ELR (cell line): Measurements from ENCODE around the gene TAF4.
A peak's percentile ranks its signal among the peaks of the same experiment; 100 is the strongest.

Experiments used
- DNase-seq: peaks from one replicate; pipeline ENCODE4 v3.0.0-alpha.2; 2015; ENCODE audit warnings: low read depth

The TAF4 gene

DNA sequence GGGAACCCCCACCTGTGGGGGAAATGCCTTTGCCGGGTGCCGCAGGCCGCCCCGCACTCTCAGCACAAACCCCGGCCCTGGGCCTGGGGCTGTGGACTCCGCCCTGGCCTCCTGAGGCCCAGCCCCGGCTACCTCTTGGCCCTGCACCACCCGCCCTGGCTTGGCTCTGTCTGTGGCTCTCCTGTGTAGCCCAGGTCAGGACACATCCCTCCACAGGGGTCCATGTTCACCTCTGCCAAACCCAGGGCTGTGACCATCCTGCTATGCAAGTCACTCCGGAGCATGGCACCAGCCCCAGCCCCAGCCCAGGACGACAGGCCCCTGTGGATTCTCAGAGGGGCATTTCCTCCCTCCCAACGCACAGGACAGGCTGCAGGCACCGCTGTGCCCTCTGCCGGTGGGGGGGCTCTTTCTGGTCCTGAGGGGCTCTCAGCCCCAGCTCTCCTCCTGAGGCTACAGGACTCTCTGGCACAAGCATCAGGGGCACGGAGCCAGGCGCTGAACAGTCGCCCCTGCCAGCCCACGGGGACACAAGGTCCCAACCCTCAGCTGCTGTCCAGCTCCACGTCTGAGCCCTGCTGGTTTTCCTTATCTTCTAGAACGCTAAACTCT, 45.7 kb downstream of the TAF4 start:
- no peak for DNase-seq

DNA sequence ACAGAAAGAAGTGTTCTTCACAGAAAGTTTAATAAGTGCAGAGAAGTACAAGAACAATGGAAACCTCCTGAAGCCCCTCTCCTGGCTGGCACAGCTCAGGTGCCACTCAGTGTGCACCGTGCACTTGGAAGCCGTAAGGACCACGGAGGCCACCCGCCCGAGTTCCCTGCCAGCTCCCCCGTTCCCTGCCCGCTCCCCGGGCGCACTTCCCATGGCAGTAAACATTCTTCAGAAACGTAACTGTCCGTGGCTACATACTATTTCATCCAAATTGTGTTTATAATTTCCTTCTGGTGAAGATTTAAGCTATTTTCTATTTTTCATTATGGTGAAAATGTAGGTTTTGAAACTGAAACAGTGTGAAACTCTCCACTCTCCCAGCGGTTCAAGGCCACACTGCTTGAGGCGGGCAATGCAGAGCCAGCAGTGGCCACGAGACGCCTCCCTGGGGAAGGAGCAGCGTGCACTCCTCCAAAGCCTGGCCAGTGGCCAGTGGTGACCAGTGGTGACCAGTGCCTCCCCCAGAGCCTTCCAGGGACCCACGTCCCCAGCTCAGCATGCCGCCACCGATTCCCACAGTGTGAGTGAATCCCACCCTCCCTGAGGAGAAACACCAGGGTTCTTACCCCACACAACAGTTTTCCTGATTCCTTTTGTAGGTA, 46.4 kb downstream of the TAF4 start:
- DNase-seq, result no peak

DNA sequence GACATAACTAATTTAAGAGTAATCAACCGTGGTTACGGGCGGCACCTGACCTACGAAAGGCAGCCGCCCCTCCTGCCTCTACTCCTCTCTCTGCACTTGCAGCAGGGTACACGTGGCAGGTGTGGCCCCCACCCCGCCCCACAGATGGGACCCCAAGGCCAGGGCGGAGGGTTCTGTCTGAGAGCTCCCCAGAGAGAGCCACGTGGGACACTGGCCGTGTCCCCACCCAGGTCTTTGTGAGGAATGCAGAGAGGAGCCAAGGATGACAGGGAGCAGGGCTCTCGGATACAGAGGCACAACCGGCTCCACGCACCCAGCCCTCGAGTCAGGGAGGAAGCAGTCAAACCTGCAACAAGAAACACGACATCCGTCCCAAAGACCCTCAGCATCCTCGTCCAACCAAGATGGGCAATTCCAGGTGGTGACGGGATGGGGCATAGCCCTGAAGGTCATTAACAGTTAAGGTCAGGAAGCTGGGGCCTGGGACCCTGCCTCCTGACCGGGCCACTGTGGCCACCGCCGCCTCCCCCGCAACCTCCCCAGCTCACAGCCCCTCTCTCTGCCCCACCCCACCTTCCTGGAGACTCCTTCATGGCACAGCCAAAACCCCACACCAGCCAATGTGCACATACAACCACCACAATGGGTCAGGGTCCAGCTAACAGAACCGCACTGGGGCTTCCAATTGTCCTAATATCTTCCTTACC, 47.1 kb downstream of the TAF4 start:
- DNase-seq, result no peak

DNA sequence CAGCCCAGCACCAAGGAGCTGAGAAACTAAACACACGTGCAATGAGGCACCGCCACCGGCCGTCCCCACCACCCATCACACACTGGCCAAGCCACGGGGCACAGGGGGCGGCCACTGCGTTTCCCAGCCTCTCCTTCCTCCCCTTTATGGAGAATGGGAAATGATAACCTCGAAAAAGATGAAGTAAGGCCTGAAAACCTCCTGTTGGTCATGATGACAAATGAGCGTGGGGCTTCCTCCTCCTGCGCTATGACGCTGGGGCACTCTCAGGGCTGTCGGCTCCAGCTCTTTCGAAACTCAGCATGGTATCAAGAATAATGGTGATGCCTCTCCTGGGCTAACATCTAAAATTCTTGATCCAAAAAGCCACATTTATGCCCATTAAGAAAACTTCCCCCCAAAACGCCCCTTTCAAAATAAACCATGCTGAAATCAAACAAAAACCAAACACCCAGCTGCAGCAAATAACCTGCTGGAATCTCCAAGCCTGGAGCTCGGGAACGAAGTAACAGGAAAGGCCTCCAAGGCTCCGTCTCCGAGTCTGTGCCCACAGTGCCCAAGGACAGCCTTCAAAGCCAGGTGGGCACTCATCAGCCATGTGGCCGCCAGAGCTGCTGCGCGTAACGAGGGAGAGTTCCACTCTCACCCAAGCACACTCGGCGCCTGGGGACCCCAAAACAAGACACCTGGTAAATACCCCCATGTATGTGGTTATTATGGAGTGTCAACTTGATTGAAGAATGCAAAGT, 50.0 kb downstream of the TAF4 start:
- DNase-seq, result no peak

DNA sequence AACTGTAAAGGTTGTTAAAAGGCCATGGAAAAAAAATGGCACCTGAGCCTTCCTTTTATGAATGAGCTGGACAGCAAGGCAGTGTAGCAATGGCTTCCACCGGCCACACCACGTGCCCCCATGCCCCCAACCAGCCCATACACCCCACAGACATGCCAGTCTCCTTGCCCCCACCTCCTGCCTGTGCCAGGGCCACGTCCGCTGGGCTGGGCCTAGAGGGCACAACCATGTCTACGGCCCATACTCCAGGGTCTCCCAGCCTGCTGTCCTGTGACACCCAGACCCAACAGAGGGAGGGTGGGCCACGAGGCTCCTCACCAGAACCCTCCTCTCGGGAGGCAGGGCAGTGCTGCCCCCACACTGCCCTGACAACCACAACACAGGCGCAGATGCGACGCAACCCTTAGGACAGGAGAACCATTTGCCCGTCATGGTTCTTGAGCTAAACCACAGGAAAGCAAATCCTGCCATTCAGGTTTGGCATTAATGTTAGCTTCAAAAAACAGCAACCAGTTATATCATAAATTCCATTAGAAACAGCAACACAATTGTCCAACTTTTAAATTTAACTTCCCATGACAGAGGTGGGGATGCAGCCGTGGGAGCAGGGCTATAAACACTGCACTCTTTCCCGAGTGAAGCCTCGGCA, 50.7 kb downstream of the TAF4 start:
- no peak for DNase-seq

- DNase-seq, result no peak
Measured at GRCh38 chr20:62014488-62014775, 51.2 kb downstream of the TAF4 start.

DNA sequence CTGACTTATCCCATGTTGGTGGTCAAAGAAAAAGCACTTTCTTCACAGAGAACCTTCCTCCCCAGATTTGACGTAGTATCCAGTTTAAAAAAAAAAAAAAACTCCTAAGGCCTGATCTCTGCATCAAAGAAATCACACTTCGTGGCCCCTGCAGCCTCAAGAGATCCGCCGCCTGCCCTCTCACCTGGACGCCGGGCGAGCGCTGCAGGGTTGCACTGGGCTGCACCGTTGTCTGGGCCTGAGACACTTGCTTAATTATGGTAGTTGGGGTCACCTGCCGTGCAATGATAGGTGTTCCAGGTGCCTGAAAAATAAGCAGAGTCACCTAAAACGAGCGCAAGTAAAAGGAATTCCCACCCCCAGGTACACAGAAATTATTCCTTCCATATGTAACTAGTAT, 53.0 kb downstream of the TAF4 start:
- no peak for DNase-seq

DNA sequence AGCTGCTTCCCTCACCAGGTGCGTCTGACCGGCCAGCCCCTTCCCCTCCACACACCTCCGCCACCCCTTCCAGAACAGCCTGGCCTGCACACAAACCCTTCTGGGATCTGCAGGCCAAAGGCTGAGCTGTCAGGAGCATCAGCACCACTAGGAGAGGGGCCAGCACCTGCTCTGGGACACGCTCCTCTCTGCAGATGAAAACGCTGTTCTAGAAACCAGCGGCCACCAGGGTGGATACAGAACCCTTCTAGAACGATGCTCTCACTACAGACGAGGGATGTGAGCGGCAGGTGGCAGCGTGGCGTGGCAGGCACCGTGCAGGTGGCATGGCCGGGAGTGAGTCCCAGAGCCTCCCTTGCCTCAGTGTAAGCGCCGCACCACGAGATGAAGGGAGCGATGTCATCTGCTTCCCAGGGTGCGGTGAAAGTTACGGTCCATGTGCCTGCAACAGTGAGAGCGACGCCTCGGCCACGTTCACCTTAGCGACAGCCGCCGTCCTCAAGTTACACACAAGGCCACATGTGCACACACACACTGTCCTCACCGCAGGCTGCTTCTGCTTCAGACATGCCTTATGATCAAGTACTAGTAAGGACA, 53.6 kb downstream of the TAF4 start:
- DNase-seq, result no peak

- no peak for DNase-seq
Measured at GRCh38 chr20:62011403-62011790, 54.3 kb downstream of the TAF4 start.

DNA sequence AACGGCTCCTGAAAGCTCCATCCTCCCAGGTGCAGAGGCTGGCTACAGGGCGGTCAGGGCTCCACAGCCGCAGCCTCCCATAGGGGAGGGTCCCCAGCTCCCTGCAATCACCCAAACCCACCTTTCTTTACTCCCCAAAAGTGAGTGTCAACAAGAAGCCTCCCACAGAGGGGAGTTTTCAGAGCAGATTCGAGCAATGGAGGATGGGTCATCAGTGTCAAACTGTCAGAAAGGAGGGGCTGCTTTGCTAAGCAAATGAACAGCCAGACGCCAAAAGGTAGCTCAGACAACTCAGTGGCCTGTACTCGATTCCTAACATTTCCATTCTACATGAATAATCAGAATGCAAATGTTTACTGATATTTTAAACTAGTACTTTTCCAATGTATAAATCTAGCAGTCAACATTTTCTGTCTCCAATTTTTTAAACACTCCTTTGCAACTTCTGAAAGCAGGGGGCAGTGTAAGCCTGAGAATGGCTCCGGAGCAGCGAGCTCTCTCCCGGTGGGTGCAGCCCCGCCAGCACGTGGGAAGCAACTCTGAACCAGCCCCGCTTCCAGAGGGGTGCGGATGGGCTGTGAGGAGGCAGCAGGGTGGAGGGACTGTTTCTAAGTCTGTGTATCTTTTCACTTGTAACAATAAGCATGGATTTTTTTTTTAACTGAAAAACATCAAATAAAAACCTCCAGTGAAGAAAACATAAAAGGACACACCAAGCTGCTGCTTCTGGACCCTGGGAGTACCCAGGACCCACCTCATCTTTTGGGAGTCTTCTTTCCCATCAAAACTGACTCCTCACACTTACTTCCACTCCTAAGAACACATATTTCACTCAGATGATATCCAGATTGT, 54.9 kb downstream of the TAF4 start:
- DNase-seq, result peak; percentile 69

- no peak for DNase-seq
Measured at GRCh38 chr20:62009869-62010445, 55.7 kb downstream of the TAF4 start.

DNA sequence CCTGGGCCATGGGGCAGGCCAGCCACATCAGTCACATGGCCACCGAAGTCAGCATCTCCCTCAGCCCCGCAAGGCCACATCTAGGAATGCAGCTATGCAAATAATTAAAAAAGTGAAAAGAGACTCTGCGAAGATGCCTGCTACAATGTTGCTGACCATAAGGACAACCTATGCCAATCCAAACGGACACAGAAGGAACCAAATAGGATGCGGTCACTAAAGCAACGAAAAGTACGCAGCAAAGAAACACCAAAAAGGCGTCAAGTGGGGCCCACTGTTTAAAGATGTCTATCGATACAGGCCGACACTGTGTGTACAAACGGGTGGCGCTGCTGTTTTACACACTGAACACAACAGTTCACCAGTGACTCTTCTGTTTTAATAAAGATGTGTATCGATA, 56.4 kb downstream of the TAF4 start:
- DNase-seq, result no peak

GRCh38 chr20:62008643-62009183, 57.0 kb downstream of the TAF4 start:
- DNase-seq, result no peak

DNA sequence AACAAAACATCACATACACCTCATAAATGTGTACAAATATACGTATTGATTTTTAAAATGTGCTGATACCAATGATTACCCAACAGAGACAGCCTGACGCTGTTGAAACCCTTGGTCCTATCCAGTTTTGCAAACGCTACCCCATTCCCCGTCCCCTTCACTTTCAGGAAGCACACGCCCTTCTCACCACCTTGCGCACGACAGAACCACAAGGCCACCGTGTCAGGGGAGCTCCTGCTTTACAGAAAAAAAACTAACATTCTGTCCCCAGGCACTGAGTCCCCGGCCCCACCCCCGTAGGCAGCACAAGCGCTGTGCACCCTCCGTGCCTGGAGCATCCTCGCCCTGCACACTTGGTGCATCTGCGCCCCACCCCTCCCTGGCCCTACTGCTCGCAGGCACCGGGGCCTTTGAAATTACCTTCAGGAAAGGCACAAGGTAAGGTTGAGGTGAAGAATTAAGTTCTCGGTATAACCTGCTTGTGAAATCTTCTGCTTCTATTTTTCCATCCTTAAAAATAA, 58.5 kb downstream of the TAF4 start:
- DNase-seq, result no peak

DNA sequence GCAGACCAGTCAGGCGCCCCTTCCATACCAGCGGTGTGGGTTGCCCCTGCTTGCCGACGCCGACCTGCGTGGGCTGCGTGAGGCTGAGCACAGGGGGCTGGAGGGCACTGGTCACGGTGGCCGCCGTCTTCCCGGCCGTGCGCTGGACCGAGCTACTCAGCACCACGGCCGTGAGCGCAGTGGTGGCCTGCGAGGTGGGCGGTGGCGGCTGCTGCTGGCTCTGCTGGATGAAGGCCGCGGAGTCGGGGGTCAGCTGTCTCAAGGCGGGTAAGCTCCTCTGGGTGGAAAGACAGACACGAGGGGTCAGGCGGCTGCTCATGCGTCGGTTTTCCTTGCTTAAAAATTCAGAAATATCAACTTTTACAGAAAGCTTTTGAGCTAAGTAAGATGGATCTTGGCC, 59.2 kb downstream of the TAF4 start:
- no peak for DNase-seq

DNA sequence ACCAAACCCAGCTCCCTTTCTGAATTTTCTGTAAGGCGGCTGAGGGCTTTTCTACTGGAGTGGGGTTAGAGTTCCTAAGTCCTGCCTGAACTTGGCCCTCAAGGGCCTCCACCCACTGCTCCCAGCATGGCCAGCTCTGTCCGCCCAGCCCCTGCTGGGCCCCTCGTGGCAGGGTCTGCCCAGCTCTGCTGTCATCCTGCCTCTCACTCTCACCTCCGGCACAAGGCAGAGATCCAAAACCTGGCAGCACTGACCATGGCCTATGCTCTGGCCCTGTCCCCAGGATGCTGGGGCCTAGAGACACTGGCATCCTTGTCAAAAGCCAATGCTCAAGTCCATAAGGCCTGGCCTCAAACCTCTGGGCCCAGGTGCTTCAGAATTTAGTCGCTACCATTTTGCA, 61.1 kb downstream of the TAF4 start:
- DNase-seq, result no peak

DNA sequence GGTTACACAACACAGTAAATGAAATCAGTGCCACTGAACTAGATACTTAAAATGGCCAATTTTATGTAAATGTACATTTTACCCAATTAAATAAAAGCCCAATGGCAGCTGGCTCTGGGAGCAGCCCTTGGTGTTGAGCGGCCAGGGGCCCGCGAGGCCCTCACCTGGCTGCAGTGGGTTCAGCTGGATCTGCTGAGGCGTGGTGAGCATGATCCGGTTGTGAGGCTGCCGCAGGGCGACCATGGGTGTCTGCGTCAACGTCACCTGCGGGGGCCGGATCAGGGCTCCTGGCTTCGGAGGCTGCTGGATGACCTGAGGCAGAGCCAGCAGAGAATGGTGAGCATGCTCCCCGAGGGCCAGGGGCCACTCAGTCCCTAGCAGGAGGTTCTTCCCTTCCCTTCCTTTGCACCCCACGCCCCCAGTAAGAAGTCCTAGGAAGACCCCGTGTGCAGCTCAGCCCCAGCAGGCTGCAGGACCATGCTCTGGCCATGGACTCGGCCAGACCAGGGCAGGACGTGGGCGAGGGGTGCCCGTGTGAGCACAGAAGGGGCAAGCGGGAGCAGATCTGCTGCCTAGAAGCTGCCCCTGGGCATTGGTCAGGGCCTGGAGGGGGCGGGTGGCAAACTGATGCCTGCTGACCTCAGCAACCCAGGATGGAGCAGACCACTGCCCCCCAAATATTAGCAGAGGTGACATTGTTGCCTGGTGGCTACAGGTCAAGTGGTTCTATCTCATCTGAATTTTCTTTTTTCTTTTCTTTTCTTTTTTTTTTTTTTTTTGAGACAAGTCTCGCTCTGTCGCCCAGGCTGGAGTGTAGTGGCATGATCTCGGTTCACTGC, 61.9 kb downstream of the TAF4 start:
- DNase-seq, result no peak

GRCh38 chr20:62002882-62003480, 62.7 kb downstream of the TAF4 start:
- DNase-seq, result no peak

DNA sequence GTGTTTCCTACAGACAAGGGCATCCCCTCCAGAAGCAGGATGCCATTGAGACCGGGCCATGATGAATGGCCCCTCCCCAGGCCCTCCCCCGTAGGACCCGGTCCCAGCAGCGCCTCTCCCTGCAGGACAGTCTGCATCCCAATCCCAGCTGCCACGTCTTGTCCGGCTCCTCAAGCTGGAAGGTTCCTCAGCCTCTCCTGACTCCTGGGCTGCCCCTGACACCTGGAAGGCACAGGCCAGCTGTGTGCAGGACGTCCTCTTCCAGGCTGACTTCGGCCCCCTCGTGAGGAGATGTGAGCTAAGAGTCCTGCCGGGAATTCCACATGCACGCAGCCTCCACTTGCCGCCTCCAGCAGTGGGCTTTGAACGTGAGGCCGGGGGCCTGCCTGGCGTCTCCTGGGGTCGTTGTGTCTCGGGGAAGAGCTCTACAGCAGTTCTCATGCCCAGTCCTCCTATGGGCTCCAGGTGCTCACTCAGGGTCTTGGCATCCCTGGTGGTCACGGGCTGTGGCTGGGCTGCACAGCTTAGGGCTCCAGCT, 64.4 kb downstream of the TAF4 start:
- DNase-seq, result no peak
